K562 (cell line): Measurements from ENCODE around the gene MCAT. TPM values are rescaled to one million over a fixed set of nuclear protein-coding genes. Genes with fewer than 3 reads are reported as not detected.

Source experiments
- ASH1L ChIP-seq: fragments of 450-650 bp; IDR thresholded peaks from 2 replicates; pipeline ENCODE4 v1.6.1; 2018; ENCODE audit warnings: borderline replicate concordance, mild to moderate bottlenecking, low read depth; ENCODE audit not compliant: partially characterized antibody
- ATF1 ChIP-seq, 2 experiments: fragments of 450-650 bp in 1 of 2; IDR thresholded peaks; 2 replicates each; pipeline ENCODE4 v1.6.1; 2016; ENCODE audit warnings: missing compliant biosample characterization in 1 of 2, missing genetic modification characterization in 1 of 2
- BMI1 ChIP-seq: fragments of 150-350 bp; IDR thresholded peaks from 2 replicates; pipeline ENCODE4 v1.6.1; 2014; ENCODE audit warnings: low read length
- CAMTA2 ChIP-seq: fragments of 250-450 bp; sonication (Bioruptor Pico); conservative IDR thresholded peaks from 2 replicates; pipeline ENCODE4 v1.5.1; 2022
- CREM ChIP-seq: IDR thresholded peaks from 2 replicates; pipeline ENCODE4 v1.6.1; 2014; ENCODE audit warnings: antibody characterized with exemption, low read depth
- EGR1 ChIP-seq: fragments of 450-650 bp; conservative IDR thresholded peaks from 2 replicates; pipeline ENCODE4 v1.6.1; 2017; ENCODE audit warnings: mild to moderate bottlenecking
- ELF1 ChIP-seq: fragments of 200-800 bp; sonication (Bioruptor generic); IDR thresholded peaks from 2 replicates; pipeline ENCODE4 v1.6.1; 2016; ENCODE audit warnings: missing genetic modification characterization, missing compliant biosample characterization
- ELF2 ChIP-seq: fragments of 250-450 bp; sonication (Bioruptor Pico); IDR thresholded peaks from 2 replicates; pipeline ENCODE4 v1.5.0; 2021; ENCODE audit warnings: mild to moderate bottlenecking
- ERF ChIP-seq: fragments of 450-650 bp; formaldehyde crosslinking; IDR thresholded peaks from 2 replicates; pipeline ENCODE4 v1.4.0; 2020; ENCODE audit warnings: mild to moderate bottlenecking, mixed read lengths
- ETV1 ChIP-seq: fragments of 450-650 bp; conservative IDR thresholded peaks from 2 replicates; pipeline ENCODE4 v1.6.1; 2016; ENCODE audit warnings: missing genetic modification characterization, control low read depth, low read depth, missing compliant biosample characterization
- FIP1L1 ChIP-seq: fragments of 200-400 bp; formaldehyde crosslinking; IDR thresholded peaks from 2 replicates; pipeline ENCODE4 v1.6.1; 2018; ENCODE audit warnings: mild to moderate bottlenecking, low read depth, low read length; ENCODE audit not compliant: poor library complexity, severe bottlenecking
- HDAC1 ChIP-seq, 2 experiments: fragments of 450-650 bp; IDR thresholded peaks; 2 replicates each; pipeline ENCODE4 v1.6.1; 2016 to 2017; ENCODE audit warnings: inconsistent platforms in 1 of 2, mild to moderate bottlenecking in 1 of 2, moderate library complexity in 1 of 2
- L3MBTL2 ChIP-seq: fragments of 450-650 bp; IDR thresholded peaks from 2 replicates; pipeline ENCODE4 v1.6.1; 2016; ENCODE audit warnings: mild to moderate bottlenecking, moderate library complexity
- MAX ChIP-seq: sonication (generic); formaldehyde crosslinking; IDR thresholded peaks from 2 replicates; pipeline ENCODE4 v1.9.0; 2022; ENCODE audit warnings: mild to moderate bottlenecking, missing genetic modification reagents
- NCOA6 ChIP-seq: fragments of 450-650 bp; IDR thresholded peaks from 2 replicates; pipeline ENCODE4 v1.6.1; 2017; ENCODE audit warnings: mild to moderate bottlenecking
- PCBP1 ChIP-seq: fragments of 200-400 bp; formaldehyde crosslinking; IDR thresholded peaks from 2 replicates; pipeline ENCODE4 v1.6.1; 2018; ENCODE audit warnings: mild to moderate bottlenecking, low read depth, low read length; ENCODE audit not compliant: poor library complexity, severe bottlenecking
- PHF20 ChIP-seq: fragments of 450-650 bp; IDR thresholded peaks from 2 replicates; pipeline ENCODE4 v1.6.1; 2018; ENCODE audit not compliant: partially characterized antibody
- RBBP5 ChIP-seq: fragments of 200-600 bp; sonication (generic); IDR thresholded peaks from 2 replicates; pipeline ENCODE4 v1.6.1; 2012; ENCODE audit warnings: borderline replicate concordance, mild to moderate bottlenecking, low read length, control low read depth, inconsistent platforms; ENCODE audit not compliant: insufficient read depth, poor library complexity, severe bottlenecking
- RFX1 ChIP-seq: fragments of 450-650 bp; IDR thresholded peaks from 2 replicates; pipeline ENCODE4 v1.6.1; 2016; ENCODE audit warnings: mild to moderate bottlenecking, moderate library complexity
- SMC3 ChIP-seq: conservative IDR thresholded peaks from 2 replicates; pipeline ENCODE4 v1.6.1; 2011; ENCODE audit warnings: low read depth, low read length, improper control_type of control experiment; ENCODE audit not compliant: insufficient read depth
- SP1 ChIP-seq: sonication (generic); formaldehyde crosslinking; IDR thresholded peaks from 2 replicates; pipeline ENCODE4 v1.8.1; 2022; ENCODE audit warnings: mild to moderate bottlenecking, missing genetic modification reagents
- TCF7 ChIP-seq: sonication (generic); IDR thresholded peaks from 2 replicates; pipeline ENCODE4 v1.6.1; 2016; ENCODE audit warnings: antibody characterized with exemption, borderline replicate concordance
- TFAP4 ChIP-seq: sonication (generic); formaldehyde crosslinking; IDR thresholded peaks from 2 replicates; pipeline ENCODE4 v1.8.0; 2022; ENCODE audit warnings: missing genetic modification reagents, mild to moderate bottlenecking, moderate library complexity, borderline replicate concordance
- ZFX ChIP-seq: sonication (generic); formaldehyde crosslinking; IDR thresholded peaks from 2 replicates; pipeline ENCODE4 v1.8.0; 2022; ENCODE audit warnings: mild to moderate bottlenecking, missing genetic modification reagents, moderate library complexity
- ZNF639 ChIP-seq, 2 experiments: fragments of 200-800 bp in 1 of 2; sonication (Bioruptor generic) in 1 of 2; sonication (generic) in 1 of 2; formaldehyde crosslinking in 1 of 2; IDR thresholded peaks in 1 of 2; conservative IDR thresholded peaks in 1 of 2; 2 replicates each; pipeline versions ENCODE4 v1.5.0 to v1.6.1; 2016 to 2020; ENCODE audit warnings: missing compliant biosample characterization in 1 of 2, missing genetic modification characterization in 1 of 2, missing genetic modification reagents in 1 of 2
- polyA plus RNA-seq, 8 experiments: library from polyadenylated mRNA; depleted of rRNA in 4 of 8; stranded (reverse) in 5 of 8; unstranded in 3 of 8; fragments of >200 nt; fragmentation: Nextera tagmentation in 2 of 8; fragmentation: Illumina TruSeq in 1 of 8; extraction: Ambion mirVana in 2 of 8; extraction: Trizol in 1 of 8; gene quantifications; 2 replicates each; pipeline versions ENCODE4 v1.2.1 to v1.2.3, GENCODE V29; 2011 to 2014; ENCODE audit warnings: inconsistent platforms in 1 of 8, missing spikeins in 1 of 8
- total RNA-seq, 7 experiments: library from RNA; depleted of rRNA in 6 of 7; stranded (reverse); fragments of >200 nt in 6 of 7; fragmentation: Illumina TruSeq in 2 of 7; extraction: Trizol in 2 of 7; gene quantifications; 2 replicates each; pipeline versions ENCODE4 v1.2.1 to v1.2.3, GENCODE V29; 2011 to 2021; ENCODE audit warnings: low replicate concordance in 1 of 7

The MCAT gene
- total and polyA plus RNA-seq, 9 of the 15 experiments (the other 6 are each of a cell fraction or from before 2014, with no cell fraction given): 3.3 to 27.8 (median 13.9) TPM

- TF ChIP-seq EGR1 (peak; percentile 34; the same call in 1 of the 2 replicates), NCOA6 (peak; percentile 71), BMI1 (0 out of 2 replicates have a peak, but pooled peaks have one; percentile 38), ELF2 (CRISPR knock-in tag) (peak; percentile 84), CREM (peak; percentile 80), ETV1 (peak; percentile 53), PHF20 (peak; percentile 82), ELF1 (tag) (peak; percentile 86), PCBP1 (peak; percentile 40), CAMTA2 (CRISPR knock-in tag) (0 out of 2 replicates have a peak, but pooled peaks have one; percentile 34), RFX1 (peak; percentile 86), FIP1L1 (peak; percentile 38), MAX (CRISPR knock-in tag) (peak; percentile 88), ERF (0 out of 2 replicates have a peak, but pooled peaks have one; percentile 44), ASH1L (no peak), ZFX (CRISPR knock-in tag) (peak; percentile 65), SMC3 (0 out of 2 replicates have a peak, but pooled peaks have one; percentile 5), TCF7 (0 out of 2 replicates have a peak, but pooled peaks have one; percentile 28), ATF1 (CRISPR knock-in tag; IDR thresholded peaks at IDR 0.05) (no peak), ATF1 (tag; IDR thresholded peaks at IDR 0.05) (peak; percentile 88), SP1 (CRISPR knock-in tag) (peak; percentile 49; the same call in 1 of the 2 replicates), RBBP5 (peak; percentile 77), L3MBTL2 (peak; percentile 52), TFAP4 (CRISPR knock-in tag) (peak; percentile 23; the same call in 1 of the 2 replicates), ZNF639 (CRISPR knock-in tag; conservative IDR thresholded peaks at IDR 0.05 in 1 of 2, IDR thresholded peaks at IDR 0.05 in 1 of 2) (peak in 1 of 2 experiments; percentile 84; a peak in 2 of 4 replicates), HDAC1 (IDR thresholded peaks at IDR 0.05) (peak in 1 of 2 experiments; percentile 92; a peak in 1 of 4 replicates)
These were observed at the start of gene MCAT (continued) for GRCh38 chr22:43142880-43143562.
